NCI-H226 (cell line): ENCODE measurements around the gene CISTR.

Experiments
- DNase-seq: peaks from one replicate; pipeline ENCODE4 v3.0.0-alpha.2; 2015

Gene CISTR

DNA sequence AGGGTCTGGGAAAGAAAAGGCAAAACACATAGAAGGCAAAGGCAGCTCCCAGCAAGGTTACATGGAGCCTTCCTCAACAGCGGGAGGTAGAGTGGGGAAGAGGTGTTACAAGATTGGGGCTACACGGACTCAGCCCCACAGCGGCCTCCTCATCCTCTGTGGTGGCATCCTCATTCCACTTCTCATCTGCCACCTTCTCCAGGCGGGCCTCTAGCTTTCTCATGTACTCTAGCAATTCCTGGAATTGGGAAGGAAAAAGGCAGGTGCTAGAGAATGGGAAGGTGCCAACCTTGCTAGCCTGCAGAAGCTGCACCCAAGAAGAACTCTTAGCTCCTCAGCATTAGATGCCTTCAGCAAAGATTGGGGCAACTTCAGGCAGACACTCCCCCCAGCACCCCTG lies 37.8 kb downstream of the CISTR start:
- no peak for DNase-seq

GRCh38 chr12:53713516-53713915 lies 38.3 kb downstream of the CISTR start:
- DNase-seq: no peak

- DNase-seq: no peak
These were observed 39.6 kb downstream of the CISTR start for GRCh38 chr12:53712059-53712643.

GRCh38 chr12:53710091-53710490 lies 41.7 kb downstream of the CISTR start:
- no peak for DNase-seq

DNA sequence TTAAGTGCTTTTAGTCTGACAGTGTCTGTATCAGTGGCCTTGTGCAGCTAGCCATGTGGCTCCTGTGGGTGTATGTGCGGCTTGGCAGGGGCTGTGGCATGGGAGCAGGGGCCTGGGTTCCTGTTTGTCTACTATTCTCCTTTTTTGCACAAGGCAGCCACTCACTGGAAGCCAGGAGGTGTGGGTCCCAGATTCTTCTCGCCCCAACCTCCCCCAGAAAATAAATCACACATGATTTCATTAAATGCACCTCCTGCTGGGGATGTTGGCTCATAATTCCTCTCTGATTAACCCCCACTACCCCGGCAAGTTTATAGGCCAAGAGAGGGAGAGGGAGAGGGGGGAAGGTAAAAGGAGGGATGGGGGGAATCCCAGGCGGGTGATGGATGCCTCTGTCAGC lies 42.1 kb downstream of the CISTR start:
- no peak for DNase-seq

- no peak for DNase-seq
These were observed 45.7 kb downstream of the CISTR start for GRCh38 chr12:53706080-53706479.

- no peak for DNase-seq
These were observed 48.0 kb downstream of the CISTR start for GRCh38 chr12:53703756-53704155.

DNA sequence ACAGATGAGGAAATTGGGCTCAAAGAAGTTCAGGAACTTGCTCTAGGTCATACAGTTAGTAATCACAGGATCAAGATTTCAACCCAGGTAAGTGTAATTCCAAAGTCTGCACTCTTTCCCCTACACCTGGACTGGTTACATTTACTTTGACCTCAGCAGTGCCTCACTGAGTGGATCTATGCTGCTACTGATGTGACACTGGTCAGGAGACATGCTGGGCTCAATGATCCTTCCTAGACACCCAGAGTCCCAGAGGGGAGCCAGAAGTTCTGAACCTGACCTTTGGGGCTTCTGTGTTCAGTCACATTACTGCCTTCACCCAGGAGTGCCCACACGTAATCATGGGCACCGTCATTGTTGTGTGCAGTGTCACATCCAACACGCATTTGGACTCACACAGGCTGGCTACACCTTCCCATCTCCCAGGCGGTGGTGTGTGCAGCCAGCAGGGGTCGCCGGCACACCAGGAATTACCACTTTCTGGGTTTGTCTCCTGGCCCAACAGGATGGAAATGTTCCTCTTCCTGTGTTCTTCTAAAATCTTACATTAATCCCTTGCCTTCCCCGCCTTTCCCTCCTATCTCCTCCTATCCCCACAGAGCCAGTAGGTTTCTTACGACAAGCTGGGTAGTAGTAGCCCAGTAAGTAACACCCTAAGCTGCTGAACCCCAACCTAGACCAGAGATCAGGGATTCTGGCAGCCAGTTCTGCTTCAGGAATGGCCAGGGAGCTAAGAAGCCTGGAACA lies 50.1 kb downstream of the CISTR start:
- peak; percentile 45 for DNase-seq

DNA sequence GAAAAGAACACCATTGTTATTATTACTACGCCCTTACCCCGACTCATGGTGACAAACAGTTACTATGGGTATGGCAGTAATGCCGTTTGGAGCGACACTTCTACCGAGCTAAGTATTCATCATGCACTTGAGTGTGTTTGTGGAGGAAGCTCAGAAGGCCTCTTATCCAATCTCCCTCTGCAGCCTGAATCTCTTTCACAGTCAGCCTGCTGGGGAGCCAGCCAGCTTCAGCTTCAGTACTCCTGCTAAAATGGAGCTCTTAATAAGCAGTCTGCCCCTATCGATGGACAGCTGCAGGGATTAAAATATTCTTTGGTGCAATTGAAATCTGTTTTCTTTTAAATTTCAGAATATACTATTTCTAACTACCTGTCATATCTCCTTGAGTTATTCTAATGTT lies 51.2 kb downstream of the CISTR start:
- no peak for DNase-seq

DNA sequence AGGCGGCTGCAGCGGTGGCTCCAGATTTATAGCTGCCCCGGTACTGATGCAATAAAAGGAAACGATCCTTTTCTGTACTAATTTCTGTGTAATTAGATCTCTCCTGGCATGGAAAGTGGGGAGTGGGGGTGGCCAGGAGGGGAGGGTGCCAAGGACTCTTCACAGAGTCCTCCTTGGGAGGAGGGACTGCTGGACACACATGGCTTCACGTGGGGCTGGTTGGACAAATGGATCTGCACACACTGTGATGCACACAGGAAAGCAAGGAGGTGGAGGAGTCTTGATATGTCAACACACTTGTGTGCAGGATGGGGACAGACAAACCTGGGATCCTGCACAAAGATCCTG lies 52.1 kb downstream of the CISTR start:
- DNase-seq: no peak

DNA sequence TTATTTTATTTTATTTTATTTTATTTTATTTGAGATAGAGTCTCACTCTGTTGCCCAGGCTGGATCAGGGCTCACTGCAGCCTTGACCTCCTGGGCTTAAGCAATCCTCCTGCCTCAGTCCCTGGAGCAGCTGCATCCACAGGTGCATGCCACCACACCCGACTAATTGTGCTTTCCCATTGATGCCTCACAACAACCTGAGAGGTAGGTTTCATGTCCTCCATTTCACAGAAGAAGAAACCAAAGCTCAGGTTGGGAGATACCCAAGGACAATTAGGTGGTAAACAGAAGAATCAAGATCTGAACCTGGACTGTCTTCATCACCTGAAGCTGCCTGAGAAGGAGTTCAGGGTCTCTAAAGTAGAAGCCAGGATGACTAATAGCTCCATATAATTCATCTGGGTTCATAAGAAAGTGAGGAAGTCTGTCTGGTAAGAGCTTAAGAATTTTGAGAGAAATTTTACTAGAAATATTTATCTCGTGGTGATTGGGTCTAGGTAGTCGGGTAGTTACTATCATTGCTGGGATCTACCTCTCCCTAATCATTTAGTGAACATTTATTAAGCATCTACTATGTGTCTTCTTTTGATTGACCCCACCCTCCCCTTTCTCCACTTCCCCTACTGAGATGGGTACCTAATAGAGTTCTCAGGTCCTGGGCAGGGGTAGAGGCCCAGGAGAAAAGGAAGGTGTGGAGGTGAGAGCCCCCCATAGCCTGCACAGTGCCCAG lies 52.7 kb downstream of the CISTR start:
- DNase-seq: no peak

DNA sequence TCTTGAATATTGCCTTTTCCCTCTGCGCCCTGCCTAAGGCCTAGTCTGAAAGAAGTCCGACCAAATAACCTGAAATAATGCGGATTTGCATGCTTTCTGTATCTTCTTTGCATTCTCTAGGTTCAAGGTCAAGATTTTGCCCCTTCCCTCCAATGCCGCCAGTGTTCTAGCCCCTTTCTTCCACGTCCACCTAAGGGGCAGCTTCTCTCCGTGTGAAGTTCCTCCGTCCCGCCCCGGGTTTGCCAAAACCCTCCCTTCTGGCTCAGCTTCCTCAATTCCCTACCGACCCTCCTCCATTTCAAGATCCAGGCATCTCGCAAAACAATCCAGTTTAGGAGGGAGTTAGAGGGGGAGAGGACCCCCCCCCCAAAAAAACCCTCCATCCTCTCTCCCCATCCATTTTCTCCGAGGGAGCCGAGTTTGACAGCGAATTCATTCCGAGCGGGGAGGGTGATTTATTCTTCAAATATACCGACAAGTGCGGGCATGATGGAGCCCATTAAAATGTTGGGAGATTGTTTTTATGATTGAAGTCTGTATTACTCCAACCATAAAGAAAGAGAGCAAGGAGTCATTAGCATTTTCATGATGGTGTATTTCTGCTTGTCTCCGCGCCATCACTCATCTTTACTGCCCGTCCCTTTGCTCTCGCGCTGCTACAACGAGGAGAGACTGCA lies 55.0 kb downstream of the CISTR start:
- no peak for DNase-seq
